LNCAP (cell line): Measurements from ENCODE around the gene OTOG.

Source experiments
- CTCF ChIP-seq: fragments of 450-650 bp; IDR thresholded peaks from 2 replicates; pipeline ENCODE4 v1.5.1; 2017; ENCODE audit warnings: mild to moderate bottlenecking

The OTOG gene, protein sequence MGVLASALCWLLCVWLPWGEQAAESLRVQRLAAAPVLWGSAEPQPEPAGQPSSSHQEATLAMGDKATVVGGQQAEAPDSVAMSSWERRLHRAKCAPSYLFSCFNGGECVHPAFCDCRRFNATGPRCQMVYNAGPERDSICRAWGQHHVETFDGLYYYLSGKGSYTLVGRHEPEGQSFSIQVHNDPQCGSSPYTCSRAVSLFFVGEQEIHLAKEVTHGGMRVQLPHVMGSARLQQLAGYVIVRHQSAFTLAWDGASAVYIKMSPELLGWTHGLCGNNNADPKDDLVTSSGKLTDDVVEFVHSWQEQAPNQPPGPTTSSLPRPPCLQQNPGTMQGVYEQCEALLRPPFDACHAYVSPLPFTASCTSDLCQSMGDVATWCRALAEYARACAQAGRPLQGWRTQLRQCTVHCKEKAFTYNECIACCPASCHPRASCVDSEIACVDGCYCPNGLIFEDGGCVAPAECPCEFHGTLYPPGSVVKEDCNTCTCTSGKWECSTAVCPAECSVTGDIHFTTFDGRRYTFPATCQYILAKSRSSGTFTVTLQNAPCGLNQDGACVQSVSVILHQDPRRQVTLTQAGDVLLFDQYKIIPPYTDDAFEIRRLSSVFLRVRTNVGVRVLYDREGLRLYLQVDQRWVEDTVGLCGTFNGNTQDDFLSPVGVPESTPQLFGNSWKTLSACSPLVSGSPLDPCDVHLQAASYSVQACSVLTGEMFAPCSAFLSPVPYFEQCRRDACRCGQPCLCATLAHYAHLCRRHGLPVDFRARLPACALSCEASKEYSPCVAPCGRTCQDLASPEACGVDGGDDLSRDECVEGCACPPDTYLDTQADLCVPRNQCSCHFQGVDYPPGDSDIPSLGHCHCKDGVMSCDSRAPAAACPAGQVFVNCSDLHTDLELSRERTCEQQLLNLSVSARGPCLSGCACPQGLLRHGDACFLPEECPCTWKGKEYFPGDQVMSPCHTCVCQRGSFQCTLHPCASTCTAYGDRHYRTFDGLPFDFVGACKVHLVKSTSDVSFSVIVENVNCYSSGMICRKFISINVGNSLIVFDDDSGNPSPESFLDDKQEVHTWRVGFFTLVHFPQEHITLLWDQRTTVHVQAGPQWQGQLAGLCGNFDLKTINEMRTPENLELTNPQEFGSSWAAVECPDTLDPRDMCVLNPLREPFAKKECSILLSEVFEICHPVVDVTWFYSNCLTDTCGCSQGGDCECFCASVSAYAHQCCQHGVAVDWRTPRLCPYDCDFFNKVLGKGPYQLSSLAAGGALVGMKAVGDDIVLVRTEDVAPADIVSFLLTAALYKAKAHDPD (N-terminal part only)

GRCh38 chr11:17547051-17547577 is at the start of gene OTOG:
Gene OTOG, plus strand, starts transcription at chr11:17547259. Its CDS starts 114 bp downstream, at chr11:17547373.
- TF ChIP-seq CTCF = no peak

GRCh38 chr11:17498058-17498457 is 49.0 kb upstream of the OTOG start:
- TF ChIP-seq CTCF = no peak

GRCh38 chr11:17498475-17498874 is 48.6 kb upstream of the OTOG start:
- TF ChIP-seq CTCF = no peak

DNA sequence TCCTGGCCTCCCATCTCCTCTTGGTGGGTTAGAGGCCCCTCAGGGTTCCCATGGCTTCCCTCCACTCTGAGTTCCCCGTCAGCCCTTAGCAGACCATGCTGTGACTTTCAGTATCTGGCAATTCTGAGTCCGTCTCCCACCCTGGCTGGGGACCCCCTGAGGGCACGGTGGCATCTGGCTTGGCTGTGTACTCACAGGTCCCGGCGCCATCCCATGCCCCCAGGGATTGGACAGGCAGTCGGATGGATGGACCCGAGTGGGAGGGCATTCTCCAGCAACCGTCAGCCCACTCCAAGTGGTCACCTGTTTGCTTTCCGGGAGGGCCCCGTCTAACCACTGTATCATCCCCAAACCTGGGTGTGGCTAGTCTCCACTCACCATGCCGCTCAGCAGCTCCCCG is 46.4 kb upstream of the OTOG start:
- TF ChIP-seq CTCF = no peak

DNA sequence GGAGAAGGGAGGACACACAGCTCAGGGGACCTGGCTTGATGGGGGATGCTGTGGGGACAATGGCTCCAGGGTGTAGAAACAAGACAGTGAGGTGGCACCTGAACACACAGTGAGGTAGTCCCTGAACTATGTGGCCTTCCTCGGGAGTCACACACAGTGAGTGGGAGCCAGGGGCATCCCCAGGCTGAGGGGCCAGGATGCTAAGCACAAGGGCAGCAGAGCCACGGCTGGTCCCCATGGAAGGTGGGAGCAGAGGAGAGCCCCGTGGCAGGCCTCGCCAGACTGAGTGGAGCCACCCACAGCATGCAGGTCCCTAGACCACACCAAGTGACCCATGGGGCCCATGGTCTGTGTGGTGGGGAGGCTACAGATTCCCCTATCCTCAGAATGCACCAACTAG is 44.4 kb upstream of the OTOG start:
- TF ChIP-seq CTCF = no peak

DNA sequence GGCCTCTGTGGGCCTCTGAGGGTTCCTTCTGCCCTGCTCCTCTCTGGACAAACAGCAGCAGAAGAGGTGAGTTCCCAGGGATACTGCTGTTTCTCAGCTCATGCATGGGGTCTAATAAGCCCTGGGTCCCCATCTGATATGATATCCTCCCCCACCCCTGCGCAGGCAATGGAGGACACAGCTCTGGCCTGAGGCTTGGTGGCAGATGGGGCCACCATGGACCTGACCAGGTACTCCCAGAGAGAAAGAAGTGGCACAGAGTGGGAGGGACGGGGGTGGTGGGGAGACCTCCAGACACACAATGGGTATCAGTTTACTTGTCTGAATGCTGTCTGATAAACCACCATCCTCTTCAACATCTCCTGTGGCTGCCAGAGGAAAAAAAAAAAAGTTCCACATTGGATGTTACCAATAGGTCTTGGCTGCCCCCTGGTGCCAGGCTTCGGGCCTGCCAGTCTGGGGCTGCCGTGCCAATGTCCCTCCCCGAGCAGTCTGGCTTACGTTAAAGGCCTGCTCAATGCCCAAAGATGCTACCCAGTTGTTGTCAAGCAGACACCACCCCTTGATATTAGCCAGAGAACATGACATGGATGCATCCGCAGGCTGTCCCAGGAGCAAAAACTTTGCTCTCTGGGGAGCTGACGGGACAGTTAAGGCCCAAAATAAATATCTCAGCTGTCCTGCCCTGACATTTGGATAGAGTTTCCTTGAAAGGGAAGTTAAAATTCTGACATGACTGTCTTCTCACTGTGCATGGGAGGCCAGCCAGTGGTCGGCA is 42.5 kb upstream of the OTOG start:
- TF ChIP-seq CTCF = peak; percentile 96
